HEK293 (cell line): ENCODE data around the gene NEMP2.

Experiments
- CTCF ChIA-PET: fragments of 350-600 bp; formaldehyde crosslinking; extraction: SDS; loops from one replicate; lab custom pipeline; 2021; ENCODE audit warnings: antibody characterized with exemption; lab: Yijun Ruan, JAX
- POLR2A ChIA-PET: fragments of 300-600 bp; formaldehyde crosslinking; extraction: SDS; loops from one replicate; lab custom pipeline; 2020; ENCODE audit warnings: antibody characterized with exemption, inconsistent platforms; lab: Yijun Ruan, JAX
- H3K27ac ChIP-seq: fragments of 200-500 bp; sonication (Bioruptor generic); 2 replicates; pipeline ENCODE4 v1.5.1; 2014; ENCODE audit warnings: low read depth, low read length, control low read depth, inconsistent platforms; ENCODE audit errors: extremely low read depth
- H3K36me3 ChIP-seq, 2 experiments: fragments of 200-500 bp in 1 of 2; sonication (Bioruptor generic) in 1 of 2; 1 replicate in 1 of 2; 2 replicates in 1 of 2; pipeline ENCODE4 v1.5.1; 2014 to 2017; ENCODE audit warnings: inconsistent platforms in 2 of 2, low read length in 2 of 2; ENCODE audit not compliant: control insufficient read depth in 2 of 2, insufficient read depth in 1 of 2
- H3K4me1 ChIP-seq: fragments of 200-500 bp; sonication (Bioruptor generic); 2 replicates; pipeline ENCODE4 v1.5.1; 2014; ENCODE audit warnings: mild to moderate bottlenecking, low read length, inconsistent platforms; ENCODE audit not compliant: control insufficient read depth, insufficient read depth
- H3K4me3 ChIP-seq: 2 replicates; pipeline ENCODE4 v1.5.1; 2011; ENCODE audit warnings: low read depth, mild to moderate bottlenecking, control low read depth, low read length, moderate library complexity
- H3K9me3 ChIP-seq: fragments of 200-500 bp; sonication (Bioruptor generic); 2 replicates; pipeline ENCODE4 v1.5.1; 2014; ENCODE audit warnings: low read depth, low read length, inconsistent platforms; ENCODE audit not compliant: control insufficient read depth, insufficient read depth
- HOXC10 ChIP-seq: sonication (generic); formaldehyde crosslinking; IDR thresholded peaks from 2 replicates; pipeline ENCODE4 v1.8.1; 2023; ENCODE audit warnings: mild to moderate bottlenecking, missing genetic modification reagents
- HOXD13 ChIP-seq: sonication (generic); formaldehyde crosslinking; IDR thresholded peaks from 2 replicates; pipeline ENCODE4 v1.8.0; 2022; ENCODE audit warnings: missing genetic modification reagents, borderline replicate concordance
- KLF10 ChIP-seq: fragments of 450-650 bp; IDR thresholded peaks from 2 replicates; pipeline ENCODE4 v1.5.1; 2018; ENCODE audit warnings: missing biosample characterization, mild to moderate bottlenecking, missing genetic modification characterization
- KLF7 ChIP-seq: fragments of 450-650 bp; formaldehyde crosslinking; IDR thresholded peaks from 2 replicates; pipeline ENCODE4 v1.5.1; 2016; ENCODE audit warnings: missing biosample characterization, missing genetic modification characterization, borderline replicate concordance
- OVOL3 ChIP-seq: fragments of 450-650 bp; formaldehyde crosslinking; IDR thresholded peaks from 2 replicates; pipeline ENCODE4 v1.5.1; 2016; ENCODE audit warnings: missing biosample characterization, missing genetic modification characterization
- TCF7L2 ChIP-seq: IDR thresholded peaks from 2 replicates; pipeline ENCODE4 v1.6.1; 2011; ENCODE audit warnings: low read depth, mild to moderate bottlenecking, inconsistent platforms, low read length, moderate library complexity, borderline replicate concordance
- TRIM28 ChIP-seq: IDR thresholded peaks from 2 replicates; pipeline ENCODE4 v1.6.1; 2011; ENCODE audit warnings: low read length, control low read depth, borderline replicate concordance
- ZNF132 ChIP-seq: fragments of 450-650 bp; formaldehyde crosslinking; IDR thresholded peaks from 2 replicates; pipeline ENCODE4 v1.5.1; 2017; ENCODE audit warnings: missing biosample characterization, missing genetic modification characterization, borderline replicate concordance
- ZNF133 ChIP-seq: fragments of 450-650 bp; formaldehyde crosslinking; IDR thresholded peaks from 2 replicates; pipeline ENCODE4 v1.5.1; 2016; ENCODE audit warnings: missing biosample characterization, missing genetic modification characterization
- ZNF335 ChIP-seq: fragments of 450-650 bp; formaldehyde crosslinking; conservative IDR thresholded peaks from 2 replicates; pipeline ENCODE4 v1.5.1; 2016; ENCODE audit warnings: missing biosample characterization, missing genetic modification characterization
- ZNF391 ChIP-seq: fragments of 450-650 bp; formaldehyde crosslinking; IDR thresholded peaks from 2 replicates; pipeline ENCODE4 v1.5.1; 2016; ENCODE audit warnings: low read depth, missing biosample characterization, missing genetic modification characterization, borderline replicate concordance
- ZNF510 ChIP-seq: fragments of 450-650 bp; formaldehyde crosslinking; IDR thresholded peaks from 2 replicates; pipeline ENCODE4 v1.5.1; 2018; ENCODE audit warnings: mild to moderate bottlenecking, missing genetic modification characterization, missing biosample characterization; ENCODE audit not compliant: insufficient replicate concordance
- ZNF555 ChIP-seq: fragments of 450-650 bp; formaldehyde crosslinking; conservative IDR thresholded peaks from 2 replicates; pipeline ENCODE4 v1.5.1; 2017; ENCODE audit warnings: missing biosample characterization, mild to moderate bottlenecking, missing genetic modification characterization, inconsistent platforms
- ZNF561 ChIP-seq: fragments of 450-650 bp; IDR thresholded peaks from 2 replicates; pipeline ENCODE4 v1.5.1; 2018; ENCODE audit warnings: missing biosample characterization, missing genetic modification characterization, borderline replicate concordance
- ZNF600 ChIP-seq: fragments of 450-650 bp; formaldehyde crosslinking; IDR thresholded peaks from 2 replicates; pipeline ENCODE4 v1.5.1; 2016; ENCODE audit warnings: missing biosample characterization, missing genetic modification characterization
- ZNF610 ChIP-seq: fragments of 450-650 bp; formaldehyde crosslinking; IDR thresholded peaks from 2 replicates; pipeline ENCODE4 v1.5.1; 2016; ENCODE audit warnings: missing biosample characterization, missing genetic modification characterization, borderline replicate concordance
- ZNF776 ChIP-seq: fragments of 450-650 bp; formaldehyde crosslinking; IDR thresholded peaks from 2 replicates; pipeline ENCODE4 v1.5.0; 2017; ENCODE audit warnings: missing biosample characterization, missing genetic modification characterization, borderline replicate concordance
- ZNF777 ChIP-seq: fragments of 450-650 bp; formaldehyde crosslinking; IDR thresholded peaks from 2 replicates; pipeline ENCODE4 v1.5.1; 2017; ENCODE audit warnings: missing biosample characterization, missing genetic modification characterization, borderline replicate concordance
- TF ChIP-seq, protein P1 (sequence below): fragments of 450-650 bp; formaldehyde crosslinking; conservative IDR thresholded peaks from 2 replicates; pipeline ENCODE4 v1.5.1; 2016; ENCODE audit warnings: low read depth, missing biosample characterization, missing genetic modification characterization
- TF ChIP-seq, protein P2 (sequence below): fragments of 450-650 bp; formaldehyde crosslinking; IDR thresholded peaks from 2 replicates; pipeline ENCODE4 v1.5.1; 2016; ENCODE audit warnings: missing biosample characterization, missing genetic modification characterization
- TF ChIP-seq, protein P3 (sequence below): fragments of 450-650 bp; formaldehyde crosslinking; IDR thresholded peaks from 2 replicates; pipeline ENCODE4 v1.5.1; 2016; ENCODE audit warnings: missing biosample characterization, missing genetic modification characterization
- TF ChIP-seq, protein P4 (sequence below): fragments of 450-650 bp; formaldehyde crosslinking; IDR thresholded peaks from 2 replicates; pipeline ENCODE4 v1.5.1; 2016; ENCODE audit warnings: missing biosample characterization, missing genetic modification characterization
- TF ChIP-seq, protein P5 (sequence below): fragments of 450-650 bp; formaldehyde crosslinking; IDR thresholded peaks from 2 replicates; pipeline ENCODE4 v1.5.1; 2016; ENCODE audit warnings: missing biosample characterization, missing genetic modification characterization
- TF ChIP-seq, protein P6 (sequence below): fragments of 450-650 bp; formaldehyde crosslinking; IDR thresholded peaks from 2 replicates; pipeline ENCODE4 v1.5.1; 2016; ENCODE audit warnings: missing biosample characterization, missing genetic modification characterization

The NEMP2 gene

DNA sequence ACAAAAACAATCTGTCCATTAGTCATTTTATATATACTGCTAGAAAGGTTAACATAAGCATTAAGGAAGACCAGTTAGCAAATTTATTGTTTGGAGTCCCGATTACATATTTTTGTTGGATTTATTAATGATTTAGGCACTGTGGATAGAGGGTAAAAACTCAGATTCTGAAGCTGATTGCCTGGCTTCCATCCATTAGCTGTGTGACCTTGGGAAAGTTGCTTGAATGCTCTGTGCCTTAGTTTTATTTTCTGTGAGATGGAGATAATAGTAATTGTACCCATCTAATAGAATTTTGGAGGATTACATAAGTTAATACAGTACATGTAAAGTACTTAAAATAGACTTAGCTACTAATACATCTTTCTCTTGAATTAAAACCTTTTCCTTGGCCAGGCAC, 36.3 kb upstream of the NEMP2 start:
- H3K4me1 ChIP-seq: peaks cover 5% of the 10 kb centered on the region

DNA sequence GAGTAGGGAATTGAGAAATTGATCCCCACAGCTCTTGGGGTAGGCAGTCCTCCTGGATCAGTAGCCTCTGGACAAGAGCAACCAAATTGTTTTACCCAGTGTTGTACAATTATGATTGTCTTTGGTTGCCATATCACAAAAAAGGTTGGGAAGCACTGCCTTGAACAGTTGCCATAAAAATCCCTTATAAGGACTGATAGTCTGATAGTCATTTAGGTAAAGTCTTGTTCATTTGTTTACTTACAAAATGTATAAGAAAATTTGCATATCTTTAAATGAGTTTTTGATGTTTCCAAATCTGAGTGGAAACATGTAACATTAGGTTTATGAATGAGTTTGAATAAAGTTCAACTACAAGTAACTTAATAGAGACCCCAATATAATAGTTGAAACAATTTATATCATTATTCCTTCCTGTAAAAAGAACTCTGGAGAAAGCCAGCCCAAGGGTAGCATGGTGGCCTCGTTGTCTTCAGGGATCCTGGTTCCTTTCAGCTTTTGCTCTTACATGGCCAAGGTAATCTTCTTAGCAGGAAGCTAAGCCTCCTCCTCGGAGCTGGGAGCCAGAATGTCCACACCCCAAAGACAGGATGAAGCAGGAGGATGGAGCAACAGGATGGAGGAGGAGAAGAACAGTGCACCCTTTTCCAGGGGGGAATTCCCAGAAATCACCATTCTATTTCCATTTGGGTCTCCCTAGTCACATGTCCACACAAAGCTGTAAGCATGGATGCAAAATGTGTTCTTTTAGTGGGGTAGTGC, 35.7 kb upstream of the NEMP2 start:
- POLR2A ChIA-PET: no interaction called here
- H3K9me3 ChIP-seq: no peaks in the 10 kb centered on the region
- no peak overlapping the region for H3K4me3 ChIP-seq
- CTCF ChIA-PET: interaction anchor here (0.6 kb wide), 2 partner anchors 66 to 648 kb away, joined by 3 read pairs; no protein-coding TSS in a partner anchor
- peaks cover 5% of the 10 kb centered on the region for H3K4me1 ChIP-seq
- no peaks in the 10 kb centered on the region for H3K36me3 ChIP-seq
- no peak overlapping the region for H3K27ac ChIP-seq
- TF ChIP-seq KLF10 (tag by site-specific recombination) (no peak), ZNF555 (tag by site-specific recombination) (no peak), ZNF132 (tag by site-specific recombination) (no peak), ZNF777 (tag by site-specific recombination) (no peak), TCF7L2 (no peak), ZNF600 (tag by site-specific recombination) (no peak), HOXC10 (CRISPR knock-in tag) (no peak), ZNF510 (tag by site-specific recombination) (no peak), HOXD13 (CRISPR knock-in tag) (no peak)
- TF ChIP-seq, protein P1, sequence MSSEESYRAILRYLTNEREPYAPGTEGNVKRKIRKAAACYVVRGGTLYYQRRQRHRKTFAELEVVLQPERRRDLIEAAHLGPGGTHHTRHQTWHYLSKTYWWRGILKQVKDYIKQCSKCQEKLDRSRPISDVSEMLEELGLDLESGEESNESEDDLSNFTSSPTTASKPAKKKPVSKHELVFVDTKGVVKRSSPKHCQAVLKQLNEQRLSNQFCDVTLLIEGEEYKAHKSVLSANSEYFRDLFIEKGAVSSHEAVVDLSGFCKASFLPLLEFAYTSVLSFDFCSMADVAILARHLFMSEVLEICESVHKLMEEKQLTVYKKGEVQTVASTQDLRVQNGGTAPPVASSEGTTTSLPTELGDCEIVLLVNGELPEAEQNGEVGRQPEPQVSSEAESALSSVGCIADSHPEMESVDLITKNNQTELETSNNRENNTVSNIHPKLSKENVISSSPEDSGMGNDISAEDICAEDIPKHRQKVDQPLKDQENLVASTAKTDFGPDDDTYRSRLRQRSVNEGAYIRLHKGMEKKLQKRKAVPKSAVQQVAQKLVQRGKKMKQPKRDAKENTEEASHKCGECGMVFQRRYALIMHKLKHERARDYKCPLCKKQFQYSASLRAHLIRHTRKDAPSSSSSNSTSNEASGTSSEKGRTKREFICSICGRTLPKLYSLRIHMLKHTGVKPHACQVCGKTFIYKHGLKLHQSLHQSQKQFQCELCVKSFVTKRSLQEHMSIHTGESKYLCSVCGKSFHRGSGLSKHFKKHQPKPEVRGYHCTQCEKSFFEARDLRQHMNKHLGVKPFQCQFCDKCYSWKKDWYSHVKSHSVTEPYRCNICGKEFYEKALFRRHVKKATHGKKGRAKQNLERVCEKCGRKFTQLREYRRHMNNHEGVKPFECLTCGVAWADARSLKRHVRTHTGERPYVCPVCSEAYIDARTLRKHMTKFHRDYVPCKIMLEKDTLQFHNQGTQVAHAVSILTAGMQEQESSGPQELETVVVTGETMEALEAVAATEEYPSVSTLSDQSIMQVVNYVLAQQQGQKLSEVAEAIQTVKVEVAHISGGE: no peak
- TF ChIP-seq, protein P2, sequence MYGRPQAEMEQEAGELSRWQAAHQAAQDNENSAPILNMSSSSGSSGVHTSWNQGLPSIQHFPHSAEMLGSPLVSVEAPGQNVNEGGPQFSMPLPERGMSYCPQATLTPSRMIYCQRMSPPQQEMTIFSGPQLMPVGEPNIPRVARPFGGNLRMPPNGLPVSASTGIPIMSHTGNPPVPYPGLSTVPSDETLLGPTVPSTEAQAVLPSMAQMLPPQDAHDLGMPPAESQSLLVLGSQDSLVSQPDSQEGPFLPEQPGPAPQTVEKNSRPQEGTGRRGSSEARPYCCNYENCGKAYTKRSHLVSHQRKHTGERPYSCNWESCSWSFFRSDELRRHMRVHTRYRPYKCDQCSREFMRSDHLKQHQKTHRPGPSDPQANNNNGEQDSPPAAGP (tag by site-specific recombination): no peak
- TF ChIP-seq, protein P3, sequence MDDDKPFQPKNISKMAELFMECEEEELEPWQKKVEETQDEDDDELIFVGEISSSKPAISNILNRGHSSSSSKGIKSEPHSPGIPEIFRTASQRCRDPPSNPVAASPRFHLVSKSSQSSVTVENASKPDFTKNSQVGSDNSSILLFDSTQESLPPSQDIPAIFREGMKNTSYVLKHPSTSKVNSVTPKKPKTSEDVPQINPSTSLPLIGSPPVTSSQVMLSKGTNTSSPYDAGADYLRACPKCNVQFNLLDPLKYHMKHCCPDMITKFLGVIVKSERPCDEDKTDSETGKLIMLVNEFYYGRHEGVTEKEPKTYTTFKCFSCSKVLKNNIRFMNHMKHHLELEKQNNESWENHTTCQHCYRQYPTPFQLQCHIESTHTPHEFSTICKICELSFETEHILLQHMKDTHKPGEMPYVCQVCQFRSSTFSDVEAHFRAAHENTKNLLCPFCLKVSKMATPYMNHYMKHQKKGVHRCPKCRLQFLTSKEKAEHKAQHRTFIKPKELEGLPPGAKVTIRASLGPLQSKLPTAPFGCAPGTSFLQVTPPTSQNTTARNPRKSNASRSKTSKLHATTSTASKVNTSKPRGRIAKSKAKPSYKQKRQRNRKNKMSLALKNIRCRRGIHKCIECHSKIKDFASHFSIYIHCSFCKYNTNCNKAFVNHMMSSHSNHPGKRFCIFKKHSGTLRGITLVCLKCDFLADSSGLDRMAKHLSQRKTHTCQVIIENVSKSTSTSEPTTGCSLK (tag by site-specific recombination): no peak

More for the DNA sequence above, 36.3 kb upstream of the NEMP2 start:
- no peak overlapping the region for H3K27ac ChIP-seq
- ChIA-PET POLR2A (no interaction called here), CTCF (no interaction called here)
- TF ChIP-seq ZNF610 (tag by site-specific recombination) (no peak), OVOL3 (tag by site-specific recombination) (no peak), ZNF133 (tag by site-specific recombination) (no peak), KLF7 (tag by site-specific recombination) (no peak), TRIM28 (no peak), ZNF776 (tag by site-specific recombination) (no peak), ZNF561 (no peak), ZNF391 (no peak), ZNF335 (tag by site-specific recombination) (no peak)
- TF ChIP-seq, protein P4, sequence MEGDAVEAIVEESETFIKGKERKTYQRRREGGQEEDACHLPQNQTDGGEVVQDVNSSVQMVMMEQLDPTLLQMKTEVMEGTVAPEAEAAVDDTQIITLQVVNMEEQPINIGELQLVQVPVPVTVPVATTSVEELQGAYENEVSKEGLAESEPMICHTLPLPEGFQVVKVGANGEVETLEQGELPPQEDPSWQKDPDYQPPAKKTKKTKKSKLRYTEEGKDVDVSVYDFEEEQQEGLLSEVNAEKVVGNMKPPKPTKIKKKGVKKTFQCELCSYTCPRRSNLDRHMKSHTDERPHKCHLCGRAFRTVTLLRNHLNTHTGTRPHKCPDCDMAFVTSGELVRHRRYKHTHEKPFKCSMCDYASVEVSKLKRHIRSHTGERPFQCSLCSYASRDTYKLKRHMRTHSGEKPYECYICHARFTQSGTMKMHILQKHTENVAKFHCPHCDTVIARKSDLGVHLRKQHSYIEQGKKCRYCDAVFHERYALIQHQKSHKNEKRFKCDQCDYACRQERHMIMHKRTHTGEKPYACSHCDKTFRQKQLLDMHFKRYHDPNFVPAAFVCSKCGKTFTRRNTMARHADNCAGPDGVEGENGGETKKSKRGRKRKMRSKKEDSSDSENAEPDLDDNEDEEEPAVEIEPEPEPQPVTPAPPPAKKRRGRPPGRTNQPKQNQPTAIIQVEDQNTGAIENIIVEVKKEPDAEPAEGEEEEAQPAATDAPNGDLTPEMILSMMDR (tag by site-specific recombination): no peak
- TF ChIP-seq, protein P5, sequence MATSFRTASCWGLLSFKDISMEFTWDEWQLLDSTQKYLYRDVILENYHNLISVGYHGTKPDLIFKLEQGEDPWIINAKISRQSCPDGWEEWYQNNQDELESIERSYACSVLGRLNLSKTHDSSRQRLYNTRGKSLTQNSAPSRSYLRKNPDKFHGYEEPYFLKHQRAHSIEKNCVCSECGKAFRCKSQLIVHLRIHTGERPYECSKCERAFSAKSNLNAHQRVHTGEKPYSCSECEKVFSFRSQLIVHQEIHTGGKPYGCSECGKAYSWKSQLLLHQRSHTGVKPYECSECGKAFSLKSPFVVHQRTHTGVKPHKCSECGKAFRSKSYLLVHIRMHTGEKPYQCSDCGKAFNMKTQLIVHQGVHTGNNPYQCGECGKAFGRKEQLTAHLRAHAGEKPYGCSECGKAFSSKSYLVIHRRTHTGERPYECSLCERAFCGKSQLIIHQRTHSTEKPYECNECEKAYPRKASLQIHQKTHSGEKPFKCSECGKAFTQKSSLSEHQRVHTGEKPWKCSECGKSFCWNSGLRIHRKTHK (tag by site-specific recombination): no peak
- TF ChIP-seq, protein P6, sequence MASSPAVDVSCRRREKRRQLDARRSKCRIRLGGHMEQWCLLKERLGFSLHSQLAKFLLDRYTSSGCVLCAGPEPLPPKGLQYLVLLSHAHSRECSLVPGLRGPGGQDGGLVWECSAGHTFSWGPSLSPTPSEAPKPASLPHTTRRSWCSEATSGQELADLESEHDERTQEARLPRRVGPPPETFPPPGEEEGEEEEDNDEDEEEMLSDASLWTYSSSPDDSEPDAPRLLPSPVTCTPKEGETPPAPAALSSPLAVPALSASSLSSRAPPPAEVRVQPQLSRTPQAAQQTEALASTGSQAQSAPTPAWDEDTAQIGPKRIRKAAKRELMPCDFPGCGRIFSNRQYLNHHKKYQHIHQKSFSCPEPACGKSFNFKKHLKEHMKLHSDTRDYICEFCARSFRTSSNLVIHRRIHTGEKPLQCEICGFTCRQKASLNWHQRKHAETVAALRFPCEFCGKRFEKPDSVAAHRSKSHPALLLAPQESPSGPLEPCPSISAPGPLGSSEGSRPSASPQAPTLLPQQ (tag by site-specific recombination): no peak
- no peaks in the 10 kb centered on the region for H3K36me3 ChIP-seq
- no peaks in the 10 kb centered on the region for H3K9me3 ChIP-seq
- H3K4me3 ChIP-seq: no peak overlapping the region
